ENCODE measurements around the gene WNT5B. TPM values are rescaled to one million over a fixed set of nuclear protein-coding genes. Genes with fewer than 3 reads are reported as not detected.

WNT5B gene
- total and polyA plus RNA-seq, 2 donors (not counting 1 experiment from before 2014, with no cell fraction given): 0.33 to 0.57 TPM

DNA sequence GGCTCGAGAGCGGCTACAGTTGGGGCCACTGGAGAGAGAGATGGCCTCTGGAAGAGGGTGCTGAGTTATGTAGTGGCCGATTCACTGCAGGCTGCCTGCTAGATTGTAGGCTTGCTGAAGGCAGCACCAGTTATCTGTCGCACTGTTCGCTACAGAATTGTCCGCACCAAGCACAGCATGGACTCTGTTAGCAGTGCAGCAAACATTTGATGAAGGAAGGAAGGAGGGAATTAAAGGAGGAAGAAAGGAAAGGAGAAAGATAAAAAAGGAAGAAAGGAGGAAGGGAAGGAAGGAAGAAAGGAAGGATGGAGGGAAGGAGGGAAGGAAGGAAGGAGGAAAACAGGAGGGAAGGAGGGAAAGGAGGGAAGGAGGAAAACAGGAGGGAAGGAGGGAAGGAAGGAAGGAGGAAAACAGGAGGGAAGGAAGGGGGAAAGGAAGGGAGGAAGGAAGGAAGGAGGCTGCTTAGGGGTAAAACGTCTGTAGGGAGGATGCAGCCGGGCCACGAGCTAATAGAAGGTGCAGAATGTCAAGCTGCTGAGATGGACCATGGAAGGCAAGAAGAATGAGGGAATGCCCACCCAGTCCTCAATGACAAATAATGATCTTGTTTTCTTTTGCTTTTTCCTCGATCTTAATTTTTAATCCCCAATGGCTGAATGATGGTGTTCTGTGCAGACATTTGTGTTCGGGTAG lies 34.6 kb downstream of the WNT5B start:
- peaks cover 27% of the 10 kb centered on the region for H3K4me1 Mint-ChIP-seq
- Histone ChIP-seq H2AFZ (ENCODE audit: insufficient read depth, low read depth, low read length, poor library complexity, severe bottlenecking) (no peak overlapping the region), H3K9ac (ENCODE audit: low read length) (no peak overlapping the region), H3K4me3 (ENCODE audit: control extremely low read depth in 1 of 5, extremely low read depth in 1 of 5, insufficient read depth in 1 of 5, low read depth in 2 of 5, low read length in 4 of 5) (no peak overlapping the region), H3K36me3 (replicated peaks in 1 of 2; ENCODE audit: control extremely low read depth in 1 of 2, control insufficient read depth in 1 of 2, extremely low read depth in 1 of 2, insufficient read depth in 2 of 2, low read length in 1 of 2) (no peaks in the 10 kb centered on the region), H4K20me1 (ENCODE audit: control insufficient read depth, insufficient read depth, low read length, poor library complexity, severe bottlenecking) (no peaks in the 10 kb centered on the region), H3K79me2 (ENCODE audit: control insufficient read depth, insufficient read depth, low read length) (no peaks in the 10 kb centered on the region), H3K27me3 (replicated peaks in 1 of 4; ENCODE audit: control extremely low read depth in 1 of 4, control insufficient read depth in 3 of 4, insufficient read depth in 4 of 4, low read length in 3 of 4) (no peaks in the 10 kb centered on the region), H3K27ac (ENCODE audit: low read length in 2 of 2) (no peak overlapping the region), H3K4me2 (replicated peaks; ENCODE audit: low read depth, low read length, poor library complexity, severe bottlenecking) (no peak overlapping the region), H3K9me3 (ENCODE audit: control extremely low read depth in 1 of 3, control insufficient read depth in 2 of 3, insufficient read depth in 1 of 3, low read length in 2 of 3) (peaks cover 0 to 6% (median 0%) of the 10 kb centered on the region in 3 donors), H3K4me1 (ENCODE audit: control insufficient read depth in 2 of 2, insufficient read depth in 2 of 2, low read length in 2 of 2) (peaks cover 5 to 6% of the 10 kb centered on the region in 2 donors)
- peak overlapping the region; percentile 79 for H3K4me3 Mint-ChIP-seq
- no peaks in the 10 kb centered on the region for H3K27me3 Mint-ChIP-seq
- POLR2A ChIA-PET: interaction anchor here (0.6 kb wide), 1 partner anchor 261 kb away, joined by 4 read pairs; no protein-coding TSS in a partner anchor
- ATAC-seq (ENCODE audit: low read depth): no peak
- H3K9me3 Mint-ChIP-seq (ENCODE audit: insufficient read depth): no peaks in the 10 kb centered on the region
- DNase-seq: no peak
- no peak for TF ChIP-seq EZH2 (IDR thresholded peaks at IDR 0.05; ENCODE audit: borderline replicate concordance, insufficient read depth, low read depth, low read length, poor library complexity, severe bottlenecking)
- TF ChIP-seq, protein P1, sequence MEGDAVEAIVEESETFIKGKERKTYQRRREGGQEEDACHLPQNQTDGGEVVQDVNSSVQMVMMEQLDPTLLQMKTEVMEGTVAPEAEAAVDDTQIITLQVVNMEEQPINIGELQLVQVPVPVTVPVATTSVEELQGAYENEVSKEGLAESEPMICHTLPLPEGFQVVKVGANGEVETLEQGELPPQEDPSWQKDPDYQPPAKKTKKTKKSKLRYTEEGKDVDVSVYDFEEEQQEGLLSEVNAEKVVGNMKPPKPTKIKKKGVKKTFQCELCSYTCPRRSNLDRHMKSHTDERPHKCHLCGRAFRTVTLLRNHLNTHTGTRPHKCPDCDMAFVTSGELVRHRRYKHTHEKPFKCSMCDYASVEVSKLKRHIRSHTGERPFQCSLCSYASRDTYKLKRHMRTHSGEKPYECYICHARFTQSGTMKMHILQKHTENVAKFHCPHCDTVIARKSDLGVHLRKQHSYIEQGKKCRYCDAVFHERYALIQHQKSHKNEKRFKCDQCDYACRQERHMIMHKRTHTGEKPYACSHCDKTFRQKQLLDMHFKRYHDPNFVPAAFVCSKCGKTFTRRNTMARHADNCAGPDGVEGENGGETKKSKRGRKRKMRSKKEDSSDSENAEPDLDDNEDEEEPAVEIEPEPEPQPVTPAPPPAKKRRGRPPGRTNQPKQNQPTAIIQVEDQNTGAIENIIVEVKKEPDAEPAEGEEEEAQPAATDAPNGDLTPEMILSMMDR (IDR thresholded peaks at IDR 0.05): no peak
- intact Hi-C loops (cut with micrococcal nuclease): no loop called here
- H3K27ac Mint-ChIP-seq: peak overlapping the region; percentile 84
- CTCF ChIA-PET: interaction anchor here (0.5 to 17.6 kb wide), 3 partner anchors 10 to 126 kb away, joined by 3 to 620 read pairs (median 4); no protein-coding TSS in a partner anchor
- WGBS (ENCODE audit: insufficient coverage): 91% methylated on average over 8 of the region's 11 CpGs

DNA sequence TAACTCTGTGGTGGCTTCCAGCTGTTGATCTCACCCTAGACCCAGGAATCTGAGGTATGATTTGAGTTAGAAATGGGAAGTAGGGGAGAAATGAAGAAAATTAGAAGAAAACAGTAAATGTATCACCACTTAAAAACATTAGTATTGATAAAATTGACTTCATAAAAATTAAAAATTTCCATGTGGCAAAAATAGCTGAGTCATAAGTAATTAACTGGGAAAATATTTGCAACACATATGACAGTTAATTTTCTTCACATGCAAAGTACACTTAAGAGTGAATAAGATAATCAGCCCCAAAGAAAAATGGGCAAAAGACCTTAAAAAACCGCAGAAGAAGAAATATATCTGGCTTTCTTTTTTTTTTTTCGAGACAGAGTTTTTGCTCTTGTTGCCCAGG lies 36.3 kb downstream of the WNT5B start:
- no peaks in the 10 kb centered on the region for H4K20me1 ChIP-seq (ENCODE audit: control insufficient read depth, insufficient read depth, low read length, poor library complexity, severe bottlenecking)
- Mint-ChIP-seq H3K27me3 (no peaks in the 10 kb centered on the region), H3K4me1 (peaks cover 30% of the 10 kb centered on the region), H3K4me3 (no peak overlapping the region), H3K27ac (no peak overlapping the region), H3K9me3 (ENCODE audit: insufficient read depth) (no peaks in the 10 kb centered on the region)
- no peak for DNase-seq
- ChIA-PET CTCF (interaction anchor here (0.7 kb wide), 1 partner anchor 25 kb away, joined by 4 read pairs; no protein-coding TSS in a partner anchor), POLR2A (no interaction called here)
- no peak for ATAC-seq (ENCODE audit: low read depth)
- no peaks in the 10 kb centered on the region for H3K36me3 ChIP-seq (replicated peaks in 1 of 2; ENCODE audit: control extremely low read depth in 1 of 2, control insufficient read depth in 1 of 2, extremely low read depth in 1 of 2, insufficient read depth in 2 of 2, low read length in 1 of 2)
- no peak overlapping the region for H3K27ac ChIP-seq (ENCODE audit: low read length in 2 of 2)
- H3K4me1 ChIP-seq (ENCODE audit: control insufficient read depth in 2 of 2, insufficient read depth in 2 of 2, low read length in 2 of 2): peaks cover 10 to 13% of the 10 kb centered on the region in 2 donors
- TF ChIP-seq, protein P1 (IDR thresholded peaks at IDR 0.05): no peak
- no peak for TF ChIP-seq EZH2 (IDR thresholded peaks at IDR 0.05; ENCODE audit: borderline replicate concordance, insufficient read depth, low read depth, low read length, poor library complexity, severe bottlenecking)
- H3K9me3 ChIP-seq (ENCODE audit: control extremely low read depth in 1 of 3, control insufficient read depth in 2 of 3, insufficient read depth in 1 of 3, low read length in 2 of 3): peaks cover 0 to 6% (median 0%) of the 10 kb centered on the region in 3 donors
- 100% methylated on average over 2 of the region's 2 CpGs for WGBS (ENCODE audit: insufficient coverage)
- no peak overlapping the region for H3K4me2 ChIP-seq (replicated peaks; ENCODE audit: low read depth, low read length, poor library complexity, severe bottlenecking)
- H3K27me3 ChIP-seq (replicated peaks in 1 of 4; ENCODE audit: control extremely low read depth in 1 of 4, control insufficient read depth in 3 of 4, insufficient read depth in 4 of 4, low read length in 3 of 4): no peaks in the 10 kb centered on the region
- no peaks in the 10 kb centered on the region for H3K79me2 ChIP-seq (ENCODE audit: control insufficient read depth, insufficient read depth, low read length)
- H2AFZ ChIP-seq (ENCODE audit: insufficient read depth, low read depth, low read length, poor library complexity, severe bottlenecking): no peak overlapping the region
- intact Hi-C loops (cut with micrococcal nuclease): no loop called here
- H3K4me3 ChIP-seq (ENCODE audit: control extremely low read depth in 1 of 5, extremely low read depth in 1 of 5, insufficient read depth in 1 of 5, low read depth in 2 of 5, low read length in 4 of 5): no peak overlapping the region
- no peak overlapping the region for H3K9ac ChIP-seq (ENCODE audit: low read length)
